Middle frontal gyrus (tissue), 1 donor: ENCODE data around the gene GNG12.
"Not testable (repeated sequence)": the region's sequence is repeated elsewhere in the genome, so short reads cannot be mapped to it uniquely, and the experiment has no call there.

Source experiments
- DNase-seq: peaks from one replicate; pipeline ENCODE4 v3.0.0-alpha.2; 2015; ENCODE audit warnings: low spot score; ENCODE audit errors: extremely low spot score

GNG12 gene

DNA sequence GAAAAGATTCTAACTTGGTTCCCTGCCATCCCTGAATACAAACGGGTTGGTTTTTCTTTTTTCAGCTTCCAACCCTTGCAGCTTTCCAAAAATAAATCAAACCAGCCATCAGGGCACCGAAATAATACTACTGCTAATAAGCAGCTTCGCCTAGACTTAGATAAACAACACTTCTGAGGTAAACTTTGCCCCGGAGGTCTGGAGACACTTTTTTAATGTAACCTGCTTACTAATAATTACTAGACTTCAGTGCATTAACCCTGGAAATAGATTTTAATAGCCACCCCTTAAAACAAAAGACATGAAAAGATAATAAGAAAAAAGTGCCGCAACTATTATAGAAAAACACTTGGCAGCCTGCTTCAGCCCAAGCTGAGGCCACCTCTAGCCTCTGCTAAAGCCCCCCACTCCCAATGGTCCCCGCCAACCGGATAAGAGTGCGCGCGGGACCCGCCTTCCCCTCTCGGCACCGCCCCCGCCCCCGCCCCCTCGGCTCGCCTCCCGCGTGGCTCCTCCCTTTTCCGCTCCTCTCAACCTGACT lies 148.7 kb downstream of the GNG12 start:
- no peak for DNase-seq

GRCh38 chr1:67683766-67684525 lies 149.3 kb downstream of the GNG12 start:
- peak; percentile 18 for DNase-seq

DNA sequence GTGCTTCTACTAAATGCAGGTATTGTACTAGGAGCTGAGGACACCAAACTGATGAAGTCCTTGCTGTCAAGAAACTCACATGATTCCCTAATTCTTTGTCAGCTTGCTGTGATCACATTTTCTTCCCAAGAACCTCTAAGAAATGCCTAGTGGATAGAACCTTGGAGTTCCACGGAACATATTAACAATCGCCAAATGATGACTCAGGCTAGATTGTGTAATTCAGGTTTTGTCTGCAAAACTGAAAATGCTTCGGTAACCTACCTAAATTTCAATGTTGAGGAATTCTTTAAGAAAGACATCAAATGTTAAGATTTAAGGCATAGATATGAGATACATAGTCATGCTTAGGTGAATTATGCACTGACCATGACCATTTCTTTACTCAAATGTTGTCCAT lies 150.0 kb downstream of the GNG12 start:
- no peak for DNase-seq

- DNase-seq = no peak
These were observed 150.5 kb downstream of the GNG12 start for GRCh38 chr1:67682659-67683197.

- no peak for DNase-seq
These were observed 152.8 kb downstream of the GNG12 start for GRCh38 chr1:67680486-67680885.

- DNase-seq = no peak
These were observed 153.6 kb downstream of the GNG12 start for GRCh38 chr1:67679691-67680090.

- no peak for DNase-seq
These were observed 155.3 kb downstream of the GNG12 start for GRCh38 chr1:67677930-67678329.

- no peak for DNase-seq
These were observed 155.9 kb downstream of the GNG12 start for GRCh38 chr1:67677408-67677807.

DNA sequence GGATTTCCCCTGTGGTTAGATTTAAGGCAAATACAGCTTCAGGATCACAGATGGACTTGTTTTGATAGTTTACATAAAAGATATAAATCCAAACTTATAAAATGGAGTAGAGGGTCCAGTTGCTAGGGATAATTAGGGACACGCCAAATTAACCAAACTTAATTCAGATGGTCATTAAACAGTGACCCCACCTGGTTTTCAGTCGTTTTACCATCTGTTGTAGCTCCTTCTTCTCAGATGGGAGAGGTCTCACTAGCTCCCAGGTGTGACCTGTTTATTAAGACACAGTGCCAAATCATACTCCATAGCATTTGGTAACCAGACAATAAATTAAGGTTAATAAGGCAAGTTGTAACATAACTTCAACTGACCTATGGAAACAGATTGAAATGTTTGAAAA lies 156.3 kb downstream of the GNG12 start:
- DNase-seq = no peak

GRCh38 chr1:67676287-67676686 lies 157.0 kb downstream of the GNG12 start:
- DNase-seq = no peak

- no peak for DNase-seq
These were observed 157.5 kb downstream of the GNG12 start for GRCh38 chr1:67675800-67676199.

GRCh38 chr1:67674260-67675011 lies 158.8 kb downstream of the GNG12 start:
- DNase-seq = no peak

GRCh38 chr1:67673468-67674201 lies 159.6 kb downstream of the GNG12 start:
- DNase-seq = no peak

- DNase-seq = no peak
These were observed 160.9 kb downstream of the GNG12 start for GRCh38 chr1:67672260-67672803.

- DNase-seq = no peak
These were observed 164.6 kb downstream of the GNG12 start for GRCh38 chr1:67668660-67669059.

DNA sequence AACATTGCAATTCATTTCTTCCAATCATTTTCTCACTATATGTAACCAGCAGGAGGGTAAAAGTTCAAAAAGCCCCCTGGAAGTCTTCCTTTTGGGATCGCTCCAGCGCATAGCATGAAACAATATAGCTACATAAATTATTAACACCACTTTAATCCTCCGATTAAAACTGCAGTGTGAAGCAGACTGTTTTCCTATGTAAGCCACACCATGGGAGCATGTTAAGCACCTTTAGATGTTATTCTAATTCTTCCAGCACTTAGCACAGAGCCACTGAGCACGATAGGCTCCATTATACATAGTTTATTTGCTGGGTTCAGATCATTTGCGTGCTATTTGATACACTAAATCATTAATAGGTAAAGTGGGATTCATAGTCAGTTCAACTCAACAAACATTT lies 166.6 kb downstream of the GNG12 start:
- DNase-seq = no peak

DNA sequence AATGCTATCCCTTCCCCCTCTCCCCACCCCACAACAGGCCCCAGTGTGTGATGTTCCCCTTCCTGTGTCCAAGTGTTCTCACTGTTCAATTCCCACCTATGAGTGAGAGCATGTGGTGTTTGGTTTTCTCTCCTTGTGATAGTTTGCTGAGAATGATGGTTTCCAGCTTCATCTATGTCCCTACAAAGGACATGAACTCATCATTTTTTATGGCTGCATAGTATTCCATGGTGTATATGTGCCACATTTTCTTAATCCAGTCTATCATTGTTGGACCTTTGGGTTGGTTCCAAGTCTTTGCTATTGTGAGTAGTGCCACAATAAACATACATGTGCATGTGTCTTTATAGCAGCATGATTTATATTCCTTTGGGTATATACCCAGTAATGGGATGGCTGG lies 168.0 kb downstream of the GNG12 start:
- not testable (repeated sequence) for DNase-seq

DNA sequence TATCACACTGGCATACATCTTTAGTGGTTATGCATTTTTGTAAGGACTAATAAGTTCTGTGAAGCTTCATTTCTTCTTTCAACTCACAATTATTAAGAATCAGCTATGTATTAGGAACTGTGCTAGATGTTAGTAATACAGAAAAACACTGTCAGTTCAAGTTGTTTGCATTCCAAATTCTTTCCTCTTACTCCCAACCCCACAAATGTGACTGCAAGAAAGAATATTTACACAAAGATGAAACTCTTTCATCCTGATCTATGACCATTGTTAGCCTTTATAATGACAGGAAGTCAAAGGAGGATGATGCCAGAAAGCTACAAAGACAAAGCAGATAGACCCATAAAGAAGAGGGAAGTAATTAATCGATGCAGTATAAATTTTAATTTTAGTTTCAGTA lies 169.2 kb downstream of the GNG12 start:
- no peak for DNase-seq

DNA sequence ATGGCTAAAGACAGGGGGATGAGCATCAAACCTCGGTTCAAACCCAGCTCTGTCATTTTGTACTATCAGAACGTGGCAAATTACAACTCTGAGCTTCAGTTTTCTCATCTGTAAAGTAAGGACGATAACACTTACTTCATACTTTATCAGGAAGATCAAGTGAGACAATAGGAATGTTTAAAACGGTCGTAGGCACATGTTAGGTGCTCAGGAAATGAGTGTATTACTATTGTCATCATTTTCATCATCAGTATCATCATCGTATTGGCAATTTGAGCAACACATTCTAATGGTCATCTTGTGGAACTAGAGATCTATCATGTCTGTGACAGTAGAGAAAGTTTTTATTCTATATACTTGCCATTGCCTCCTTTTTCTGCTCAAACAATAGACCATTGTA lies 170.4 kb downstream of the GNG12 start:
- DNase-seq = no peak

- no peak for DNase-seq
These were observed 174.0 kb downstream of the GNG12 start for GRCh38 chr1:67659229-67659628.

DNA sequence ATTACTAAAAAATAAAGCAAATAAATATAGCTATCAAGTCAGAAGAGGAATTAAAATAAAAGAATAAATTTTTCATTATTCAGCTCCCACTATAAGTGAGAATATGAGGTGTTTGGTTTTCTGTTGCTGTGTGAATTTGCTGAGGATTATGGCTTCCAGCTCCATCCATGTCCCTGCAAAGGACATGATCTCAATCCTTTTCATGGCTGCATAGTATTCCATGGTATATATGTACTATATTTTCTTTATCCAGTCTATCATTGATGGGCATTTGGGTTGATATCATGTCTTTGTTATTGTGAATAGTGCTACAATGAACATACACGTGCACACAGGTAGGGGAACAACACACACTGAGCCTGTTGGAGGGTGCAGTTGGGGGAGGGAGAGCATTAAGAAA lies 176.1 kb downstream of the GNG12 start:
- DNase-seq = not testable (repeated sequence)
